GM19324 (cell line): ENCODE measurements around the gene SLCO6A1.
A peak's percentile ranks its signal among the peaks of the same experiment; 100 is the strongest.
"Not testable (repeated sequence)": the region's sequence is repeated elsewhere in the genome, so short reads cannot be mapped to it uniquely, and the experiment has no call there.

Experiments used
- ATAC-seq: cut with Tn5 transposase; IDR thresholded peaks from one replicate; pipeline ENCODE4 v1.9.1; 2021; ENCODE audit warnings: mild to moderate bottlenecking, moderate library complexity; ENCODE audit not compliant: unreplicated experiment, low FRiP score

Gene SLCO6A1, protein sequence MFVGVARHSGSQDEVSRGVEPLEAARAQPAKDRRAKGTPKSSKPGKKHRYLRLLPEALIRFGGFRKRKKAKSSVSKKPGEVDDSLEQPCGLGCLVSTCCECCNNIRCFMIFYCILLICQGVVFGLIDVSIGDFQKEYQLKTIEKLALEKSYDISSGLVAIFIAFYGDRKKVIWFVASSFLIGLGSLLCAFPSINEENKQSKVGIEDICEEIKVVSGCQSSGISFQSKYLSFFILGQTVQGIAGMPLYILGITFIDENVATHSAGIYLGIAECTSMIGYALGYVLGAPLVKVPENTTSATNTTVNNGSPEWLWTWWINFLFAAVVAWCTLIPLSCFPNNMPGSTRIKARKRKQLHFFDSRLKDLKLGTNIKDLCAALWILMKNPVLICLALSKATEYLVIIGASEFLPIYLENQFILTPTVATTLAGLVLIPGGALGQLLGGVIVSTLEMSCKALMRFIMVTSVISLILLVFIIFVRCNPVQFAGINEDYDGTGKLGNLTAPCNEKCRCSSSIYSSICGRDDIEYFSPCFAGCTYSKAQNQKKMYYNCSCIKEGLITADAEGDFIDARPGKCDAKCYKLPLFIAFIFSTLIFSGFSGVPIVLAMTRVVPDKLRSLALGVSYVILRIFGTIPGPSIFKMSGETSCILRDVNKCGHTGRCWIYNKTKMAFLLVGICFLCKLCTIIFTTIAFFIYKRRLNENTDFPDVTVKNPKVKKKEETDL

DNA sequence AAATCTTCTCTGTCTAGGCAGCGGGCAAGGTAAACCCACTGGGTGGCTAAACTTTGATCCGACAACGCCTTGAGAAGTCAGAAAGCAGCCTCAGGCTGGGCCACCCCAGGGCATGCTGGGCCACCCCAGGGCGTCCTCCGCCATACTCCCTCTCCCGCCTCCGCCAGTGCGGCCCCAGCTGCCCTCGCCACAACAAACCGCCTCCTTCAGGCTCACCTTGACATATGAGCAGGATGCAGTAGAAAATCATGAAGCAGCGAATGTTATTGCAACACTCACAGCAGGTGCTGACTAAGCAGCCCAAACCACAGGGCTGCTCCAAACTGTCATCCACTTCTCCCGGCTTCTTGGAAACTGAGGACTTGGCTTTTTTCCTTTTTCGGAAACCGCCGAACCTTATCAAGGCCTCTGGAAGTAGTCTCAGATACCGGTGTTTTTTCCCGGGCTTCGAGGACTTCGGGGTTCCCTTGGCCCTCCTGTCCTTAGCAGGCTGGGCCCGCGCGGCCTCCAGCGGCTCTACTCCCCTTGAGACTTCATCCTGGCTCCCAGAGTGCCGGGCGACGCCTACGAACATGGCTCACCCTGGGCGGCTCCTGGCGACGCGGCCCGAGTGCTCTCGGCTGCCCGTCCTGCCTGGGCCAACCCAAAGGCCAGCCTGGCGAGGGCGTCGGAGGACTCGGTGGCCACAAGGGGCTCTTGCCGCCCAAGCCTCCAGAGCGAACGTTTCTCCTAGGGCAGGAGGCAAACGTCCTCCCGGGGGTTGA lies at the start of gene SLCO6A1:
SLCO6A1 (minus strand) TSS at position 731 of the 764 bp plus-strand sequence; CDS start at position 574, 157 bp downstream.
- no peak for ATAC-seq

DNA sequence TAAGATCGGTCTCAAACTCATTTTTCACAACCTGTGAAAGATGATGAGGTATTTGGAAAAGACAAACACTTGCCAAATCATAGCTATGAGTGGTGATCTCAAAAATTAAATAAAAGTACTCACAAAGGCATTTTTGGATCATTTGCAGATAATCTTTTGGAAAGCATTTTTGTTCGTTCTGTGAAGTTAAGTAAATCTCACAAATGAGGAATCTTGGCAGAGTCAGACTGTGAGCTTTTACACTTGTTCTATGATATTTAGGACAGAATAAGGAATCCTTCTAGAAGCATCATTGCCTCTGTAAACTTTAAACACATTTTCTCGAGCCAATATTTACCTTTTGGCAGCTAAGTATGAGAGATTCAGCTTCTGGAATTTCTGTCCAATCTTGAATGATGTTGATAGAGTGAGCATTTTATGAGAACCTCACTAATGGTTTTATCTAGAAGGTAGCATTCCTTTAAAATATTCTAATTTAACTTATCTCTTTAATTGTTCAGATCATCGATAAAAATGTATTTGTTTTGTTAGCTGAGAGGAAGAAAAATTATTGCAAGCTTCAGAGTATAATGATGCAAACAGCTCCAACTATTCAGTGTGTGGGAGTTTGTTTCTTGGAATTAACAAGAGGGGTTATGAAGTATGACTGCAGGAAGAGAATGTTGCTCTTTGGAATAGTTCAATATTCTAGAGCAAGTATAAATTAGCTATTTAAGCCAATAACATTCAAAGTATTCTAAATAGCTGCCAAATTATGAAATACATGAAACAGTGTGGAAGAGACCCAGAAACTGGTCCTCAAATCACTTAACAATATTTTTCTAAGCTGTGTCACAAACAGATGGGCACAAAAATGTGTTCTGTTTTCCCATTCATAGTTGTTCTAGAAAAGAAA lies 48.6 kb upstream of the SLCO6A1 start:
- ATAC-seq = no peak

DNA sequence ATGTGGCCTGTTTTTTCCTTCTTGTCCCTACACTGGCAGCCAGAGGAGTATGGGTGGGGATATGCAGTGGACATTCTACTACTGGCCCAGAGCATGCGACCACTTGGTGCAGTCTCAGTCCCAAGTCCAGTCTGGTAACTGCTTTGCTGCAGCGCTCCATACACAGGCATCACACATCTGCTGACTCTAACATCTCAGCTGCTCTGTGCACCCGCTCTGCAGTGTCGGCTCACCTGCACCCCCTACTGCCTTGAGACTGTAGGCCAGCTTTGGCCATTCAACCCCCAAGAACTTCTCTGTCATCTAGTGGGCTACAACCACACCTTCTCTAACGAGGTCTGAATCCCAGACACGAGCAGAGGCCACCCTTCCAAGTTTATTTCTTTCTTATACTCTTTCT lies 46.4 kb upstream of the SLCO6A1 start:
- ATAC-seq = peak; percentile 61

DNA sequence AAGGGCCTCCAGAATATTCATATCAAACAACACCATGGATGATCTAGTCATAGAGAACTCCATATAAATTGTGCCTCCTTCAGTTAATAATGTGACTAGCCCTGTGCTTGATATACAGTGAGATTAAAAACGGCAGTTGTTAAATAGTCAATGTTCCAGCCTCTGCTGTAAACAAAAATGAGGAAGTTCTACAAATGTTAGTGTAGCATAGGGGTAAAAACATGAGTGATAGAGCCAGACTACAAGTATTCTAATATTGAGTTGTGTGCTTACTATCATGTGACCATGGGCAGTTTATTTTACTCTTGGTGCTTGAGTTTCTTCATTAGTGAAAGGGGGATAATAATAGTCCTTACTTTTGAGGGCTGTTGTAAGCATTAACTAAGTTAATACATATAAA lies 43.3 kb upstream of the SLCO6A1 start:
- no peak for ATAC-seq

DNA sequence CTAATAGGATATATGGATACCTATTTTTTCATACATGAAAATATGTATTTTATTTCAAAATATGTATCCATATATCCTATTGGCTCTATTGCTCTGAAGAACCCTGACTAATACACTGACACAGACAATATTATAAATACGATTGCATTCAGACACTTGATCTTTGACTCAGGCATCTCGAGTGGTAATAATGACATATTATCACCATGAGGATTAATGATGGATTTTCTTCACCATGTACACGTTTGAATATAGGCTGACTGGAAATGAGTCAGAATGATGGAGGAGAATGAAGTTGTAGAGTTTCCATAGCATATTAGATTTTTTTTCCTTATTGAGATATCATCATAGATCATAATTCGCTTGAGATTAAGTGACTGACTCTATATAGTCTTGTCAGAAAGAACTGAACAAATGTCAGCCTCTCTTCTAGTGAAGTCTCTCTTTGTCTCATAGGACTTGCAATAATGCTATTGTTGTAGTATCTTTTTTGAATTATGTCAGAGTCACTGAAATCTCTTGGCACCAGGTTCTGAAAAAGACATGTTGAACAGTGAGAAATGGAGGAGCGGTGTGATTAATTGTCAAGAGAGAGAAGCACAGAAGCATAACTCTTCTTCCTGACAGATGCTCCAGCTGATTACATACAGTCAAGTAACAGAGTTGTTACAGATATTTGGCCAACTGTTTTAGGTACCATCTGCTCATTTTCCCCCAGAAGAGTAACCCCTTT lies 41.4 kb upstream of the SLCO6A1 start:
- no peak for ATAC-seq

DNA sequence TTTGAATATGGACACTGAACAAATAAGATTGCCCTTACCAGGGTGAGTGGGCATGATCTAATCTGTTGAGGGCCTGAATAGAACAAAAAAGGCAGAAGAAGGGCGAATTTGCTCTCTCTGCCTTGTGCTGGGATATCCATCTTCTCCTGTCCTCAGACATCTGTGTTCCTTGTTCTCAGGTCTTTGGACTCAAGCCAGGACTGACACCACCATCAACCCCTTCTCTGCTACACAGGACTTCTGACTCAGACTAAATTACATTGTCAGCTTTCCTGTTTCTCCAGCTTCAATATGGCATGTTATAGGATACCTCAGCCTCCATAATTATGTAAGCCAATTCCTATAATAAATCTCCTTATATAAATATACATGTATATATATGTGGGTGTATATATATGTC lies 40.8 kb upstream of the SLCO6A1 start:
- ATAC-seq = no peak

DNA sequence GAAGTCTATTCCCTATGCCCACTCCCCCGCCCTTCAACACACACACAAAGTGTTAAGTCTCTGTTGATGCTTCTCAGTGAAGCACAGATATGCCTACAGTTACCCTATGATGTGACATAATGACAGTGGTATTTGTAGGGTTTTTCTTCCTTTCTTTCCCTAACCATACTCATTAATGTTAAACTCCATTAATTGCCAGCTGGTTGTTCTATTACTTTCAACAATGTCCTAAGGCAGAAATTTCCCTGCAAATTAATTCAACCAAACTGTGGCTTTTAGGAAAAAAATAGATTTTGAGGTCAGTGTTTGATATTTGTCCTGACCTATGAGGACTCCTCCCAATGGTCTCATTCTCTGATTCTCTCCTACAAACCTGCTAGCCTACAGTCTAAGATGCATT lies 38.2 kb upstream of the SLCO6A1 start:
- no peak for ATAC-seq

DNA sequence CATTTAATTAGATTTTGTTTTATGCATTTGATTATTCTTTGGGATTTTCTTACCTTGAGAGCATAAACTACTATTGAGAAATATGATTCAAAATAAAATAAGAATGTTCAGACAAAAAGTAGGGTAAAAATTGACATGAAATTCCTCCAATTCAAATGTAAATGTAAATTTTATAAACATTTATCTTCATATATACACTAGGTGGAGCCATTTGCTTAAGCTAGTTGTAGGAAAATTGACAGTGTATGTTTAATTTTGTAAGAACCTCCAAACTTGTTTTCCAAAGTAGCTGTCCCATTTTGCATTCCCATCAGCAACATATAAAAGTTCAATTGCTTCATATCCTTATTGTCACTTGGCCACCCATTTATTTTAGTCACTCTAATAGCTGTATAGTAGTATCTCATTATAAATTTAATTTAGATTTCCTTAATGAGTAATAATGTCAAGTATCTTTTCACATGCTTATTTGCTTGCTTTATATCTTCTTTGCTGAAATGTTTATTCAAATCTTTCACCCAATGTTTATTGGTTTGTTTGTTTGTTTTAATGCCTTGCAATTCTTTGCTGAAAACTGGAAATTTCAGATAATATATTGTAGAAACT lies 37.6 kb upstream of the SLCO6A1 start:
- ATAC-seq = no peak

DNA sequence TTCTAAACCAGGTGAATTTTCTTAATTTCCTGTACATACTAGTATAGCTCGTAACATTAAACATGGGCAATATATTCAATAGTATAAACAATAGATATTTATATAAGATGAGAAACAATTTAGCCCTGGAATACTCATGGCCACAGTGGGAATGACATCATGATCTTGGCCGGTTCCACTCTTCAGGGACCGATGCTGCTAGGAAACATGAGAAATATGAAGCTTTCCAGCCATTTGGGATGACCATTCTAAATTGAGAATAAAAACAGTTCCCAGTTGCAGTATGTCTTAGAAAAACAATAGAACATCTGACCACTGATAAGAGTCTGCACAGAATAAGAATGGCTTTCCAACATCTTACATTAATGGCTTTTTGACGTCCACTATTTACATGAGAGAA lies 33.3 kb upstream of the SLCO6A1 start:
- no peak for ATAC-seq

DNA sequence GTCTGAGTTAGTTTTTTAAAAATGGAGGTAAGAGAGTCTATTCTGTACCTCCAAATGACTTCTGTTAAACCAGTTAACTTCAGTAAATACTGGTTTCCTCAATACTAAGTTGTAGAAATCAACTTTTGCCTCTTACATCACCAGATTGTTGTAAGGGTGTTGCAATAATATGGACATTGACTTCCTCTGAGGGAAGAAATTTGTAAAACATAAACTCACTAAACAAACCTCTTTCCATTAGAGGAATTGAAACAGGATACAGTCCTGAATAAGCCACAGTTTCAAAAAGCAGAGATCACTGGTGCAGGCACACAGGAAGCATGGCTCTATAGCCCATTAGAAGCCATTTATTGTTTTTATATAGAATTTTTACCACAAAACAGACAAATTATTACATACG lies 32.7 kb upstream of the SLCO6A1 start:
- ATAC-seq = peak; percentile 71

DNA sequence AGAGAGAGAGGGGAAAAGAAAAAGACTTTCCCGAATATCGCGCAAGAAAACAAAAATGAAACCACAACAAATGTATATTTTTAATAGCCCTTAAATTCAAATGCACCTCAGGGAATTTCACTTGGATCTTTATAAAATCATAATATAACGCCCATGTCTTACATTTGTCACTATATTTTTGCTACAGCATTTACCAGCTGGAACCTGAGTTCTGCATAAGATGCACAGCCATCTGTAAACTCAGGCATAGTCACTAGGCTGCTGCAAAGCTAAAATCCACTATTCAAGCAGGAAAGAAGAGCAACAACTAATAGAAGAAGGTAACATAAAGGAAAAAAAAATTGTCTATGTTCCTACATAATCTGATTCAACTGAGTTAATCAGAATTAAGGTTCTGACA lies 30.6 kb upstream of the SLCO6A1 start:
- ATAC-seq = no peak

DNA sequence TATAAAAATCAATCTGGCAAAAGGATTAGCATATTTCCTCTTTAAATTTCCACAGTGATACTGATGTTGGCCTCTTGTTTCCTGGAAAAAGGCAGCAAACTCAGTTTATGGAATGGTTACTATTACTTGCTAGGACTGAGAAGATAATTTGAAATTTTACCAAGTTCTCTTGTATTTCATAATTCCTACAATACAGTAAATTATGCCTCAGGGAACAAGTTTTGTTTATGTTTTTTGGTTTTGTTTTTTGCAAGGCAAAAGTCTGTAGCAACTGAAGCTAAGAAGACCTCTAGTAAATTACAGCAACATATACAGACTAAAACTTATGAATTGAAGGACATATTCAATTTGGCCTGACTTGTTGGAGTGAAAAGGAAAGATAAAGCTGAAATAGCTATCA lies 30.2 kb upstream of the SLCO6A1 start:
- ATAC-seq = no peak

DNA sequence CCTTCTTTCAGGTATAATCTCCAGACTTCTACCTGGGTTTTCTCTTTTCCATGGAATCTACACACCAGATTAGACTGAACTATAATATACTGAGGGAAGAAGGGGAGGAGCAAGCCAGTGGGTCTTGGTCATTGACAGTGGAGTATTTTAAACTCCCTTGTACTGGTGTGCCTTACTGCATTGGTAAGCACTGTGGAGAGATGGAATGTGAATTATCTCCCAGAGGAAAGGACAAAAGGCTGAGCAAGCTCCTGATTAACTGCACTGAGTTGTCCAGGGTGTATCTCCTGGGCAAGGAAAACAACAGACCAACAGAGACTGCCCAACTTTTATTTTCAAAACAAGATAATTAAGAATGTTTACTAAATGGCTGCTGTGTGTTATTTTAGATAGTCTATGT lies 29.8 kb upstream of the SLCO6A1 start:
- ATAC-seq = no peak

DNA sequence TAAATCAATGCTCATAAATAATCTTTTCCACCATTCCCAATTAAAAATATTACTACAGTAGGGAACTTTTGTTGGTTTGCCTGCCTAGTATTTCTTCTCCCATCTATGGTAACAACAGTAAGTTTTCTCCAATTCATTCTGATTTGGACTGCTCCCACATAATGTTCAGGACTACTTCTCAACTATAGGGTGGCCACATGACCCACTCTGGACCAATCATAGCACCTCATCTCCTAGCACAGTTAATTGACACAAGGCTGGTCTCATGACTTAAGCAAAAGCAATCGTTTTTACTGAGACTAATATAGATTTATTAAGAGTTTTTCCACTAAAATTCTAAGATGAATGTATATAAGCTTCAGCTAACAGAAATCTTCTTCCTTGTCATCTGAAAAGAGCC lies 28.7 kb upstream of the SLCO6A1 start:
- no peak for ATAC-seq

DNA sequence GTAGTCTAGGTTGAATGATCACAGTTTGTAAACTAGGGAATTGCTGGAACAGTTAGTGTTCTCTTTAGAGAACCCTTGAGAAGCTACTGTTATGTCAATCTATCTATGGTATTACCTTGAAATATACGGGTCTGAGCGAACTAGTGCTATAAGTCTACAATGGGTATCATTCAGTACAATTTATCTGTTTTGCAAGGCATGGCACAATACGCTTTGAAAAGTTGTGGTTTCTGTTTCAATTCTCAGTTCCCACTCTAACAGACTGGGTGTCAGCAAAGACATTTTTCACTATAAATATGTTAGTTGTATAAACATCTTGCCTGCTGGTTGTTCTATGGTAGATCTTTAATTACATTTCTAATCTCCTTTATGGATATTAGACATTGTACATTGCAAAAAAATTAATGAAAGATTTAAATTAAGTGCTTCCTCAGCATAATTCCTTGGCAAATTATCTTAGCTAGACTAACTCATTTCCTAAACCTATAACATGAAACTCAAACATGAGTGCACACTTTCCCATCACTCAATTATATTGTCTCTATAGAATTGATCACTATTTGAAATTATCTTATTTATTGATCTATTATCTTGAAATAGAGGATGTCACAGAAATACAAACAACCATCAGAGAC lies 24.9 kb upstream of the SLCO6A1 start:
- ATAC-seq = peak; percentile 100

DNA sequence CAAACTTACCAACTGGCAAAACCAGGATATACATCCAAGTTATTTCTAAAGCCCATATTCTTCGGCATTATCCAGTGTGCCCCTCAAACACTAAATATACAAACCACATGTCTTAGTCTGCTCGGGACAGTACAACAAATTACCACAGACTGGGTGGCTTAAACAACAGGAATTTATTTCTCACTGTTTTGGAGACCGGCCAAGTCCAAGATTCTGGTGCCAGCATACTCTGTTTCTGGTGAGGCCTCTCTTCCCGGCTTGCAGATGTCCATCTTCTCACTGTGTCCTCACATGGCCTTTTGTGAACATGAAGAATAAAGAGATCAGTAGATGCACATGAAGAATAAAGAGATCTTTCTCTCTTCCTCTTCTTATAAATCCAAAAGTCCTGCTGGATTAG lies 12.9 kb upstream of the SLCO6A1 start:
- ATAC-seq = no peak

DNA sequence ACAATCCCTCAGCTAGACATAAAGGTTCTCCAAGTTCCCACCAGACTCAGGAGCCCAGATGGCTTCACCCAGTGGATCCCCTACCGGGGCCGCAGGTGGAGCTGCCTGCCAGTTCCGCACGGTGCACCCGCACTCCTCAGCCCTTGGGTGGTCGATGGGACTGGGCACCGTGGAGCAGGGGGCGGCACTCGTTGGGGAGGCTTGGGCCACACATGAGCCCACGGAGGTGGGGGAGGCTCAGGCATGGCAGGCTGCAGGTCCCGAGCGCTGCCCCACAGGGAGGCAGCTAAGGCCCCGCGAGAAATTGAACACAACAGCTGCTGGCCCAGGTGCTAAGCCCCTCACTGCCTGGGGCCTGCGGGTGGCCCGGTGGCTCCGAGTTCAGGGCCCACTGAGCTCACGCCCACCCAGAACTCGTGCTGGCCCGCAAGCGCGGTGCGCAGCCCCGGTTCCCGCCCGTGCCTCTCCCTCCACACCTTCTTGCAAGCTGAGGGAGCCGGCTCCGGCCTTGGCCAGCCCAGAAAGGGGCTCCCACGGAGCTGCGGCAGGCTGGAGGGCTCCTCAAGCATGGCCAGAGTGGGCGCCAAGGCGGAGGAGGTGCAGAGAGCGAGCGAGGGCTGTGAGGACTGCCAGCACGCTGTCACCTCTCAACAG lies 7.4 kb downstream of the SLCO6A1 start:
- not testable (repeated sequence) for ATAC-seq

DNA sequence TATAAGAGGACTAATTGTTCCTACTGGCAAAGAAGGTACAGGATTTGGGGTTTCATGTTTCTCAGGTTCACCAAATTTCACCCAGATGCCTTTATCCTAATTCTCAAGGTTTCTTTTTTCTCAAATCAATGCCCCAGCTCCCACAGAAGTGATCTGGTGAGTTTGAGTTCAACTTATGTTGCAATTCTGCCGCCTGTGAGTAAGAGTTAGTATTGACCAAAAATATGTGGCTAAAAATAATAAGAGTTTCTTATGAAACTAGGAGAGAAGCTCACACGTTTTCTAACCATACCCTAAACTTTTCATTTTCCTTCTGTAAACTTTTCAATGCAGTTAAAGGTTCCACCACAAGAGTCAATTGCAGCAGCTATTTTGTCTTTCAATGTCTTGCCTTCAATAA lies 15.1 kb downstream of the SLCO6A1 start:
- ATAC-seq = no peak
